Peyer's patch (tissue), 4 donors: ENCODE measurements around the gene NOL9.

Source experiments
- POLR2A ChIP-seq, 2 donors: fragments of 450-650 bp; IDR thresholded peaks; one replicate each; pipeline ENCODE4 v1.5.1; 2017; ENCODE audit warnings: antibody characterized with exemption in 2 of 2, mild to moderate bottlenecking in 2 of 2, moderate library complexity in 2 of 2
- TF ChIP-seq, protein P1 (sequence below), 6 experiments: fragments of 450-650 bp in 4 of 6; fragments of 200-600 bp in 2 of 6; sonication (generic) in 1 of 6; IDR thresholded peaks; one replicate each; pipeline ENCODE4 v1.5.1; 2017 to 2019; ENCODE audit warnings: antibody characterized with exemption in 6 of 6, mild to moderate bottlenecking in 3 of 6, moderate library complexity in 1 of 6

GRCh38 chr1:6491081-6491449 lies 63.2 kb downstream of the NOL9 start:
- TF ChIP-seq, protein P1, sequence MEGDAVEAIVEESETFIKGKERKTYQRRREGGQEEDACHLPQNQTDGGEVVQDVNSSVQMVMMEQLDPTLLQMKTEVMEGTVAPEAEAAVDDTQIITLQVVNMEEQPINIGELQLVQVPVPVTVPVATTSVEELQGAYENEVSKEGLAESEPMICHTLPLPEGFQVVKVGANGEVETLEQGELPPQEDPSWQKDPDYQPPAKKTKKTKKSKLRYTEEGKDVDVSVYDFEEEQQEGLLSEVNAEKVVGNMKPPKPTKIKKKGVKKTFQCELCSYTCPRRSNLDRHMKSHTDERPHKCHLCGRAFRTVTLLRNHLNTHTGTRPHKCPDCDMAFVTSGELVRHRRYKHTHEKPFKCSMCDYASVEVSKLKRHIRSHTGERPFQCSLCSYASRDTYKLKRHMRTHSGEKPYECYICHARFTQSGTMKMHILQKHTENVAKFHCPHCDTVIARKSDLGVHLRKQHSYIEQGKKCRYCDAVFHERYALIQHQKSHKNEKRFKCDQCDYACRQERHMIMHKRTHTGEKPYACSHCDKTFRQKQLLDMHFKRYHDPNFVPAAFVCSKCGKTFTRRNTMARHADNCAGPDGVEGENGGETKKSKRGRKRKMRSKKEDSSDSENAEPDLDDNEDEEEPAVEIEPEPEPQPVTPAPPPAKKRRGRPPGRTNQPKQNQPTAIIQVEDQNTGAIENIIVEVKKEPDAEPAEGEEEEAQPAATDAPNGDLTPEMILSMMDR (IDR thresholded peaks at IDR 0.05), result no peak
- no peak for TF ChIP-seq POLR2A (IDR thresholded peaks at IDR 0.05)
